ENCODE results near the gene WNK2.

The WNK2 gene

GRCh38 chr9:93266521-93267001, 82.6 kb downstream of the WNK2 start:
- no peak for DNase-seq (ENCODE audit: low spot score)

GRCh38 chr9:93267091-93267541, 83.2 kb downstream of the WNK2 start:
- DNase-seq (ENCODE audit: low spot score) = no peak

- no peak for DNase-seq (ENCODE audit: low spot score)
Observed at GRCh38 chr9:93267681-93268505, 84.0 kb downstream of the WNK2 start.

GRCh38 chr9:93268551-93269314, 84.8 kb downstream of the WNK2 start:
- DNase-seq (ENCODE audit: low spot score) = no peak

GRCh38 chr9:93270976-93271375, 87.0 kb downstream of the WNK2 start:
- DNase-seq (ENCODE audit: low spot score) = no peak

- no peak for DNase-seq (ENCODE audit: low spot score)
Observed at GRCh38 chr9:93276973-93277372, 93.0 kb downstream of the WNK2 start.

- DNase-seq (ENCODE audit: low spot score) = no peak
Observed at GRCh38 chr9:93278144-93278543, 94.2 kb downstream of the WNK2 start.

GRCh38 chr9:93280661-93281259, 96.8 kb downstream of the WNK2 start:
- no peak for DNase-seq (ENCODE audit: low spot score)

- no peak for DNase-seq (ENCODE audit: low spot score)
Observed at GRCh38 chr9:93286252-93287188, 102.6 kb downstream of the WNK2 start.

- DNase-seq (ENCODE audit: low spot score) = no peak
Observed at GRCh38 chr9:93287189-93287552, 103.2 kb downstream of the WNK2 start.

GRCh38 chr9:93287593-93287992, 103.7 kb downstream of the WNK2 start:
- DNase-seq (ENCODE audit: low spot score) = no peak

- DNase-seq (ENCODE audit: low spot score) = no peak
Observed at GRCh38 chr9:93288341-93288740, 104.4 kb downstream of the WNK2 start.

- peak; percentile 50 for DNase-seq (ENCODE audit: low spot score)
Observed at GRCh38 chr9:93288891-93289883, 105.2 kb downstream of the WNK2 start.

- DNase-seq (ENCODE audit: low spot score) = no peak
Observed at GRCh38 chr9:93290495-93291434, 106.8 kb downstream of the WNK2 start.

- DNase-seq (ENCODE audit: low spot score) = no peak
Observed at GRCh38 chr9:93291536-93292287, 107.8 kb downstream of the WNK2 start.

GRCh38 chr9:93292288-93292615, 108.3 kb downstream of the WNK2 start:
- DNase-seq (ENCODE audit: low spot score) = no peak

GRCh38 chr9:93292664-93293328, 108.9 kb downstream of the WNK2 start:
- DNase-seq (ENCODE audit: low spot score) = no peak

- no peak for DNase-seq (ENCODE audit: low spot score)
Observed at GRCh38 chr9:93294011-93294410, 110.1 kb downstream of the WNK2 start.
